HTR-8/SVneo (cell line): ENCODE results near the gene MPPED2.

Experiments
- DNase-seq: peaks from one replicate; pipeline ENCODE4 v3.0.0; 2011; ENCODE audit warnings: low spot score, mixed read lengths; ENCODE audit not compliant: insufficient read length
- FAIRE-seq: peaks from 2 replicates; lab custom pipeline; 2011; peaks lifted over from hg19 to GRCh38; lab: Jason Lieb, UNC

The MPPED2 gene

DNA sequence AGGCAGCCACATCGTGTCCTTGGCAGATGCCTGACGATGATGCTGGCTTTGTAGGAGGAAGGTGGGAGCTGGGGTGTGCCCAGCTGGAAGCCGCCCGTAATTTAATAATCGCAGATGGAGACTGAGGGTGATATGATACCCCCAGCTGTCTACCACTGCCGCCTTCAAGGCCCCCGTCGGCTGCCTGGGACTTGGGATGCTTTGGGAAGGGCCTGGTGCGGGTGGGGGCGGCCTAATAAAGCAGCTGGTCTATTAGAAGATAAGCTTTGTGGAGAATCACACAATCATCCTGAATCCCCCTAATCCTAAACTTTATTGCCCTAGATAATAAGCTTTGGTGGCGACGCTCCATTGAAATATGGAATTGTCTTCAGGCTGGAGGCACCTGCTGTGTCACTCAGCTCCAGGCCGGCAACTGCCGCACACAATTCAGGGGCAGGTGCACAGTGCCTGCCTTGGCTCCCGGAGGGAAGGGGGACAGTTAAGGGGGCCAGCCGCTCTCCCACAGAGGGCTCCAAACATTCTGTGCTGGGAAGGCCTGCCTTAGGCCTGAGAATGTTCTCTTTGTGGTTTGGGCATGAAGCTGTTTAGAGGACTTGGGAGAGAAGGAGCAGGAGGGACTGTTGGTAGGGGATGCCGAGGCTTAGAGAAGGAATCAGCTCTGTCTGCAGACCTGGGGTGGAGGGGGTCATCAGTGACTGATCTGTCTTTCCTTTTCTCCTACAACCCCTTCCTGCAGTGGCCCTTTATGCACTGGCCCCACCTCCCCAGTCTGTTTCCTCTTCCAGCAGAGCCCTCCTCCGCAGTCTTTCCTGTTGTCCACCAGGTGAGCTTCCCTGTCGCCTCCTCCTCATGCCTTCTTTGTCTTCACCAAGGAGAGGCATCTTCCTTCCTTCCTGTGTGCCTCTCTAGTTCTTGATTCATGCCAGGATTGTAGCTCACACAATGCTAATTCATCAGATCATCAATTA is 198.0 kb downstream of the MPPED2 start:
- FAIRE-seq (no peak), DNase-seq (no peak)

DNA sequence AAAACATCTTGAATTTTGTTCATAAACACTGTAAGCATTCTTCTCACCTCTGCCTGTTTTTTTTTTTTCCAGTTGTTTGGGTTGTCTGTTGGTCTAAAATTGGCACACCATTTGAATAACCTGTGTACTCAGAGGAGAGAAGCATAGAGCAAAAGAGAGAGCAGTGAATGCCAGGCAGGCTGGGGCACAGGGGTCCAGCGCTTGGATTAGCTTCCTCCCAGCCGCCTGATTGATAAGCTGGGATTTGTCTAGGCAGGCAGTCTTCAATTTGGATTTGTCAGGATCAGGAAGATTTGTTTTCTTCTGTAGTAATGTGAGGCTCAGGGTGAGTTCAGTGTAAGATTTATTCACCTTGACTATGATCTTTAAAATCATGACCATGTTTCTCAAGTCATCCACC is 204.3 kb downstream of the MPPED2 start:
- FAIRE-seq = no peak
- DNase-seq = no peak

- no peak for DNase-seq
- no peak for FAIRE-seq
Measured at GRCh38 chr11:30380846-30381245, 205.3 kb downstream of the MPPED2 start.

- DNase-seq (no peak), FAIRE-seq (no peak)
Measured at GRCh38 chr11:30377347-30377746, 208.8 kb downstream of the MPPED2 start.

GRCh38 chr11:30370164-30370563 is 216.0 kb downstream of the MPPED2 start:
- no peak for DNase-seq
- no peak for FAIRE-seq

DNA sequence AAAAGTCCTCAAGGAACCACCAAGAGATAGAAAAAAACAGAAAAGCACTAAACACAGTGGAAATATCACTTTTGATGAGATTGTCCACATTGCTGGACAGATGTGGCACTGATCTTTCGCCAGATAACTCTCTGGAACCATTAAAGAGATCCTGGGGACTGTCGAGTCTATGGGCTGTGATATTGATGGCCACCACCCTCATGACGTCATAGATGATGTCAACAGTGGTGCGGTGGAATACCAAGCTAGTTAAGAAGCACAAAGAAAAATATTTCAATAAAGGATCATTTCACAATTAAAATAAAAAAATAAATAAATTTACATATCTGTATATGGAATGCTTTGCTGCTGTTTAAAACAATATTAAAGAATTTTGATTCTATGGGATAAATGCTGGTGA is 217.8 kb downstream of the MPPED2 start:
- no peak for FAIRE-seq
- no peak for DNase-seq

DNA sequence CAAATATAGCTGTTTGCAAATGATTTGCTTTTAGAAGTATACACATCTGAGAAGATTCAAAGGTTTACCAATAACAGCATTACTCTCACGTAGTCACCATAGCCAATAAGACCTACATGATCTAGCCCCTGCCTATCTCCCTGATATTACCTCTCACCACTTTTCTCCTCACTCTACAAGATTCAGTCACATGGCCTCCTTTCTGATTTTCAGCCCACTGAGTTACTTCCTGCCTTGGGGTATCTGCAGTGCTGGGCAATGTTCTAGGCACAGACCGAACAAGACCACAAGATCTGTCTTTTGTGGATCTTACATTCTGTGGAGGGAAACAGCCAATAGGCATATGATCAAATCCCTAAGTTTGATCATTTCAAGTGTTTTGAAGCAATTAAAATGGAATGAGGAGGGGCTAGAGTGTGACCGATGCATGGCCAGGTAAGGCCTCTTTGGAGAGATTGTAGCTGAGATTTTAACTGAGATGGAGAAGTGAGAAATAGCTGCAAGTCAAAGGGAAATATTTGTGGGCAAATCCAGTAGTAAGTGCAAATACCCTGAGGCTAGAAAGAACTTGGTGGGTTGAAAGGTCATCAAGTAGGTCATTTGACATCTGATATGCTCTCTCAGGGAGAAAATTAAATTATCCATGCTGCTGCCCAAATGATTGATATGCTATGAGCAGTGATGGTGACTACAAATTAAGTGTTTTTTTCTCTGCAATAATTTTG is 220.2 kb downstream of the MPPED2 start:
- FAIRE-seq (no peak), DNase-seq (no peak)

DNA sequence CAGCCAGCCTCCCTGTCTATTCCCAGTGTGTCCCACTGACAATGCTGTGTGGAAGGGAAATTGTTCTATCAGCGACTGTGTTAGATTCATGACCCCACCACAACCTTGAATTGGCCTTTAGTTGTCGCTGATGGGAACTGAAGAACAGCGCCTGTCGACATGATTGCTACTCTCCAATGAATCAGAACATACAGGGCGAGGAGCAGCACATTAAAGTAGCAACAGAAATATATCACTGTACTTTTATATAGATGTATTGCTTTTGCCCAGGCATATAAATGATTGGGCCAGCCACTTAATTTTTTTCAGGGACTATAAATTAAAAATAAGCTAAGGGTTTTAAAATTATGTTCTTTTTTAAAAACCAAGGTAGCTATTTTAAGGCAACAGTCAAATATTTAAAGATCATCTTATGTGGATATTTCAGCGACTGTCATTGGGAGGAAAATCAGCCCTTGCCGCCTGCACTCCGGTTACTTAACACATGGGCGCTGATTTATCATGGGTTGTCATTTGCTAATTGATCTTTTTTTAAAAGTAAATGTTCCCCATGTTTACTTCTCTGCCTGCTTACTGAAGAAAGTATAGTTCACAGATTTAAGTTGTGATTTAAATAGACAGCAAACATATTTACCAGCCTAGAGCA is 221.2 kb downstream of the MPPED2 start:
- no peak for FAIRE-seq
- DNase-seq = no peak

DNA sequence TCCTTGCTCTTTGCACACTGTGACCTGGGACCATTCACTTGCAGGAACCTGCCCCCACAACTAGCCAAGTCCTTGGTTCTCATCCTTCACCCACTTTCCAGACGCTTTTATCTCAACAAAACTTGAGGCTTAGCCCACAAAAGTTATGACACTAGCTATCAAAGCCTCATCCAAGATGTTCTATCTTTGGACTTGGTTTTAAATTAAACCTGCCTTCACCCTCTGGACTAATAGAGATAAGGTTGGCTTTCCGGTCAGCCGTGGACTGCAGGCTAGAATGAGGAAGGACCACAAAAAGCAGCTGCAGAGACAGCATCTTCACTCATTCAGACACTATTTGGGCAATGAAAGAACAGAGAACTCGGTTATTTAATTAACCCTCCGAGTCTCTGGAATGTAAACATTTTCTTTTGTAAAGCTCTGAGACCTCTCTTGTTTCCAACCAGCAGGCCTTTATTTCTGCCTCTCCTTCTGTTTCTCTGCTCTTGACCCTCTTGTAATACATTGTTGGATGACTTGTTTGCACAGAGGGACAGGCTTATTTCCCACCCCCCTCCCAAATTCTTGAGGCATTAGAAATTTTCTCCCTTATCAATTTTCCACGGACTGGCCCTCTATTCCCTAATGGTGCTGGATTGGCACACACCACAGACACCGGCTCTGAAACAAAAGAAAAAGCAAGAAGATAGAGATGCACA is 221.9 kb downstream of the MPPED2 start:
- FAIRE-seq (no peak), DNase-seq (no peak)

DNA sequence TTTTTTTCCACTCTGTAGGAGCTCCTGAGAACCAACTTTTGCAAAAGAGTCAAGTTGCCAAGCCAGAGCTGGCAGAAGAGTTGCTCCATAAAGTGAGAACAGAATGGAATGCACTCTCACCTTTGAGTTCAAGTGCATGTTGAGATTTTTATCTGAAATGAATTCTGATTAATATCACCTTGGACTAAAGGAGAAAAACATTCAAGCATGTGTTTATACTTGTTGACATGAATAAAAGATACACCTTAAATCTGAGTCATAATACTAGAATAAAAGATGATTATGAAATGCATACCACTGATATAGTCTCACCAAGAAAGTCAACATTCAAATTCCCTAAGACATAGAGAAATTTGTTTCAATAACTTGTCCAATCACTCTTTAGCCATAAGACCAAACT is 225.4 kb downstream of the MPPED2 start:
- FAIRE-seq = no peak
- DNase-seq = no peak
